Activated CD4-positive, alpha-beta T cell treated with anti-CD3 and anti-CD28 coated beads, Interleukin-2, amount 50 U/mL, for 4 hours (primary cell): ENCODE measurements around the gene PNPLA1.

Experiments
- DNase-seq, 2 experiments: peaks; one replicate each; pipeline ENCODE4 v3.0.0-alpha.2; 2020

Gene PNPLA1, protein sequence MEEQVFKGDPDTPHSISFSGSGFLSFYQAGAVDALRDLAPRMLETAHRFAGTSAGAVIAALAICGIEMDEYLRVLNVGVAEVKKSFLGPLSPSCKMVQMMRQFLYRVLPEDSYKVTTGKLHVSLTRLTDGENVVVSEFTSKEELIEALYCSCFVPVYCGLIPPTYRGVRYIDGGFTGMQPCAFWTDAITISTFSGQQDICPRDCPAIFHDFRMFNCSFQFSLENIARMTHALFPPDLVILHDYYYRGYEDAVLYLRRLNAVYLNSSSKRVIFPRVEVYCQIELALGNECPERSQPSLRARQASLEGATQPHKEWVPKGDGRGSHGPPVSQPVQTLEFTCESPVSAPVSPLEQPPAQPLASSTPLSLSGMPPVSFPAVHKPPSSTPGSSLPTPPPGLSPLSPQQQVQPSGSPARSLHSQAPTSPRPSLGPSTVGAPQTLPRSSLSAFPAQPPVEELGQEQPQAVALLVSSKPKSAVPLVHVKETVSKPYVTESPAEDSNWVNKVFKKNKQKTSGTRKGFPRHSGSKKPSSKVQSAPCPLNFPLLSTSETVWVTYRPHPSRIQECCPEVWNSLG

DNA sequence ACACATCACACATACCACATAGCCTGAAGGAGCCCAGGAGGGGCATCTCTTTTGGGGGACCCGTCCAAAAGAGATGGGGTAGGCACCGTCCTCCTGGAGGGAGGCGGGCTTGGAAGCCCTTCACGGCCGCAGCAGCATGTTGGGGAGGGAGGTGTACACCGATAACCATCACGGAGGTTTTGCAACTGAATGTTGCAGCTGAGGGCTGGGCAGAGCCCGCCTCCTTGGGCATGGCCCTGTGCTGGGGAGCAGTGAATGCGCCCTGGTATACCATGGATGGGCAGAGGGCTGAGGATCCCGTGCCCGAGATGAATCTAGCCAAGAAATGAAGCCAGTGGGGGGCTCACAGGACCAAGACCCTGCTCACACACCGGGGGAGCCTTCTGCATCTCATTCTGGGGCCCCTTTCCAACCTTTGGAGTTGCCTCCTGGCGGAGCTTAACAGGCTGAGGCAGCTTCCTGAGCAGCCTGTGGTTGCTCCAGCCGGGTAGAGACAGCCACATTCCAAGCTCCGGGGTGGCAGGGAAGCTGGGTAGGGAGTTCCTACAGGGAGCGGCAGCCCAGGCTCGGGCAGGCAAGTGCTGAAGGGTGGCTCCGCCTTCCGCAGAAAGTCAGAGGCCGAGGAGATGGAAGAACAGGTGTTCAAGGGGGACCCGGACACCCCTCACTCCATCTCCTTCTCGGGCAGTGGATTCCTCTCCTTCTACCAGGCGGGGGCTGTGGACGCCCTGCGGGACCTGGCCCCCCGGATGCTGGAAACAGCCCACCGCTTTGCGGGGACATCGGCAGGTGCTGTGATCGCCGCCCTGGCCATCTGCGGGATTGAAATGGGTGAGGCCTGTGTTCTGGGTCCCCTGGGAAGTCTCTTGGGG, at the start of gene PNPLA1:
PNPLA1 (plus strand) TSS at position 227 of the 872 bp plus-strand sequence; CDS start at position 627, 400 bp downstream.
- no peak for DNase-seq

DNA sequence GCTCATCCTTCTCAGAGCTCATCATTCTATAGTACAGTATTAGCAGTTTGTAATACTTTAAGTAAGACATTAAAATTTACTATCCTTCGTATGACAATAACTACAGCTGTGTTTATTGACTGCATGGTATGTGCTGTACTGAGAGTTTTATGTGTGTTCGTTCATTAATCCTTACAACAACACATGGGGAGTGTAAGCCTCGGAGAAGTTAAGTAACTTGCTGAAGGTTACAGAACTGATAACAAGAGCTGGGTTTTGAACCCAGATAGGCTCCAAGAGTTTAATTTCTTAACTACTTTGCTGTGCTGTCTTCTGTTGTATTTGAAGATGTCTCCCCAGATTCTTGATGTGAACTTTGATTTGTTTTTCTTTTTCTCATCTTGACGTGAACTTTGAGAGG, 49.6 kb upstream of the PNPLA1 start:
- DNase-seq: no peak

DNA sequence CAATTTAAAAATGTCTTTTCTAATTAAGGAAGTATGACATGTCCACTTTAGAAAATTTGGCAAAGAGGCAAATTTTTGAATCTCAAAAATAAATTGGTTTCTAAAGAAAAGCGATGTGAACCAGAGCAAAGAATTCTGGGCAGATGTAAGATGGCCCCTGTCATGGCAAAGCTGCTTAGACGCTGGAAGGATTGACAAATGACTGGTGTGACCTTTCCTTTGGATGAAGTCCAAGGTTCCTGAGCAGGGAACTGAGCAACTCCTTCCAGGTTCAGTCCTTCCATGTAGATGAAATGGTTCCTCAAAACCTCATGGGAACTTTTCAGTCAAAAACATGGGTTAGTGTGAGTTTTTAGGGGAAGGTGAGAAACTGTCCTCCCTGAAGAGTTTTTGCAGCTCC, 48.2 kb upstream of the PNPLA1 start:
- DNase-seq: no peak

DNA sequence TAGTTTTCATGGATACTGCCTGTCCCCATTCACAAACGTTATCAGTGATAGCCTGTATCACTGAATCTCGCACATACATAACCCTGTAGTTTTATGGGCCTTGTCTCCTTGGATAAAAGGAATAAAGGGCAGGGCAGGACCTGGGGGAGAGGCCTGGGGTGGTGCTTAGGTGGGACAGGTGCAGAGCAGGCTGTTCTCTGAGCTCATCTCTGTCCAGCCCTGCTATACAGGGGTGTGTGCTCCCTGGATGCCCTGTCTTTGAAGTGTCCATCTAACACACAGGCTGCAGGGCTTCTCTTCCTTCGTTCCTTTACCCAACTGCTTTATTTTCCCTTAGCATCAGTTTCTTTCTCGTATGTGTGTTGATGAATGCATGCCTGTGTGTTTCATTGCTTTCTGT, 46.9 kb upstream of the PNPLA1 start:
- DNase-seq: no peak

DNA sequence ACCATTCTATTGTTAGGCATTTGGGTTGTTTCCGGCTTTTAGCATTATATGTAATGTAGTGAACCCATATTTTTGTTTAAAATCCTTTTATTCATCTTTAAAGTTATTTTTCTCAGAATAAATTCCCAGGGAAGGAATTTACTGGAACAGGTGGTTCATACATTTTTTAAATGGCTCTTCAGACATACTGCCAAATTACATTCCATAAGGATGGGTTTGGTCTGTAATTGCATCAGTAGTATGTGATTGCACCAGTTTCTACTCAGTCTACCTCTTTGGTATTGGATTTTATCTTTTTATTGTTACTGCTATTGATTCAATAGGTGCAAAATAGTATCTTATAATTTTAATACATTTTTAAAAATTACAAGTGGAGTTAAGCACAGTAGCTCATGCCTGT, 46.2 kb upstream of the PNPLA1 start:
- DNase-seq: no peak

DNA sequence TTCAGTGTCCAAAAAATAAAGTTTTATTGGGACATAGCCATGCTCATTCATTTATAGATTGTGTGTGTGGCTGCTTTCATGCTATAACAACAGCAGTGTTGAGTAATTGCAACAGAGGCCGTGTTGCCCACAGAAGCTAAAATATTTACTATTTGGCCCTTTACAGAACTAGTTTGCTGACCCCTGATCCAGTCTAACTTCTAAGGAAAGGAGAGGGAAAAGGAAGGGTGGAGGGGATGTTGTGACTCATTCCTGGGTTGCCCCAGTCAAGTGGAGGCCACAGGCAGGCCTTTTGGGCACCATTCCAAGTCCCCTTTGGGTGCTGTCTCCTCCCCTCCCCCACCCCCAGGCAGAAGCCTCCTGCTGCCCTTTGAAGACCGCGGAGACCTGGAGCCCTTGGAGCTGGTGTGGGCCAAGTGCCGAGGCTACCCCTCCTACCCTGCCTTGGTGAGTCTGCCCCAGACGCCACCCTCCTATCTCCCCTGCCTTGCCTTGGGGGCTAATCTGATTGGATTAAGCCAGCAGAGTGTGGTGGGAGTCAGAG, 44.9 kb upstream of the PNPLA1 start:
- DNase-seq: no peak

DNA sequence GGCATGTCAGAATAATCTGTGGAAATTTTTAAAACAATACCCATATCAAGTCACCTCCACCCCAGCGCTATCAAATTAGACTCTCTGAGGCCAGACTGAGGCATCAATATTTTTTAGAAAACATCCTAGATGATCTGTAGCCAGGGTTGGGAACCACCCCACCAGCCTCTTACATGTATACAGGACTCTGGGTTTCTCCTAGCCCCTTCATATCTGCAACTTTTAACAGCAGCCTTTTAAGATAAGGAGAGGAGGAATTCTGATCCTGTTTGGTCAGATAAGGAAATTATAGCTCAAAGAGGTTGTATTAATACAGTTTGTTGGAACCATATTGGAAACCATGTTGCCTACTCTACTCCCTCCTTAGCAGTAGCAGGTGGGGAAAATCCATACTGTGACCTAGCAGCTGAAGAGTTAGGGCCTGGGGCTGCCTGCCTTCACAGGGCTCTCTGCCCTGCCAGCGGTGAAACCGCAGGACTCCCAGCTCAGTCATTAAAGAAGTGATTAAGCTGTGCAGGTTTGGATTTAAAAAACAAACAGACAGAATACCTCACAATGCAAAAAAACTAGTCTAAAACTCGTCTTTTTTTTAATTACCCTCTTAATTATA, 43.3 kb upstream of the PNPLA1 start:
- DNase-seq: no peak

DNA sequence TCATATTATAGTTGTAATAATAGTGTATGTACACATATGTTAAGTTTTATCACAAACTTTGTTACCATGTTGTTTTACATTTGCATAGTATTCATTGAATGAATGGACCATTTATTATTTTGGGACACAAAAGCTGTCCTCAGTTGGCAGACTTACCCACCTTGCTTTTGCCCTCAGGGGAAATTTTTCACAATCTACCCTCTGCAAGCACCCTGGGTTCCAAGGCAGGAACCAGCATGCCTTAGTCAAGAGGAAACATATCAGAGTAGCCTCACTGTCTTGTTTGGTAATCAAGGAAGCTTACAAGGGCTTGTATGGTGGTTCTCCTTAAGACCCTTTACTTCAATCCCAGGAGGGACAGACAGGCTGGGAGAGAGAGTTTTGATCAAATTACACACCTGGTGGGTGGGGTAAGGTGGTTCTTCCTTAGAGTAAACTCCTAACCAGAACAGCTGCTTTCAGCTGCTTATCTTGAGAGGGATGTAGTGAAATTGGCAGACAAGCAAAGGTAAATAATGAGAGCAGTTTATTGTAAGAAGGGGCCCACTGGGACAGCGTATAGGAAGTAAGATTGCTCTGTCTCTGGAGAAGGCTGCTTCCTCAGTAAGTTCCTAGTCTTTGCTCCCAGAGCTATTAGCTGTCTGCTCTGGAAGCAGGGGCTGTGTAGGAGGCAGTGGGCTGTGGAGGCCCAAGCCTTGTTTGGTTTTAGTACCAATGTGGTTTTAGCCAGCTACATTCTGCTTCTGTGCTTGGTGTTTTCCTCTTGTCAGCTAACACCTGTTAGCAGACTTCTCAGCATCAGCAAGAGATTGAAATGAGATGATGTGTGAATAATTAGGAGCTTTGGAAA, 42.3 kb upstream of the PNPLA1 start:
- DNase-seq: no peak

DNA sequence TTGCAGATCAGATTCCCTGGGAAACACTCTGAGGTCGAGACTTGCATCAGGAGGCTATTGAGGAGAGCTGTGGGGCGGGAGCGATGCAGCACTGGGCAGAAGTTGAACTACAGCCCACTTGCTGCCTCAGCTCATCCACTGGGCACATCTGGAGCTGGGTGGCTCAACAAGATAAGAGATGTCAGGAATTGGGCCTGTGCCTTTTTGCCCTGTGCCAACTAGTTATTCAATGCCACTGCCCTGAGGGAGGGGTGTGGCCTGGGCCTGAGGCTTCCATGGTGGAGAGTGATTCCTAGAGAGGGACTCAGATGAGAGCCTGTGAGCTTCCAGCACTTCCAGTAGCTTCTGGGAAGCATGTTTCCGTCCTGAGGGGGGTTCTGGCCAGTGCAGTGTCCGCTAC, 40.6 kb upstream of the PNPLA1 start:
- no peak for DNase-seq

DNA sequence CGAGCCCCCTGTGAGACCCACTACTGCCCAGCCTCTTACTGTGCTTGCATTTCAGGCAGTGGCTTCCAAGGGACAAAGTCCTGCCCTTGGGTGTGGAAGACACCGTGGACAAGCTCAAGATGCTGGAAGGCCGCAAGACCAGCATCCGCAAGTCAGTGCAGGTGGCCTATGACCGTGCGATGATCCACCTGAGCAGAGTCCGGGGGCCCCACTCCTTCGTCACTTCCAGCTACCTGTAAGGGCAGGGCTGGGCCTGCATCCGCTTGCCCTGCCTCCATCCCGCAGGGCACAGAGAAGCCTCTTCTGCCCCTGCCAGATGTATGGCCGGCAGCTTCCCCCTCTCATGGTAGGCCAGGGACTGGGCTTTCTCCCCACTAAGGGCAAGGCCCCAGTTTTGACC, 39.5 kb upstream of the PNPLA1 start:
- no peak for DNase-seq

DNA sequence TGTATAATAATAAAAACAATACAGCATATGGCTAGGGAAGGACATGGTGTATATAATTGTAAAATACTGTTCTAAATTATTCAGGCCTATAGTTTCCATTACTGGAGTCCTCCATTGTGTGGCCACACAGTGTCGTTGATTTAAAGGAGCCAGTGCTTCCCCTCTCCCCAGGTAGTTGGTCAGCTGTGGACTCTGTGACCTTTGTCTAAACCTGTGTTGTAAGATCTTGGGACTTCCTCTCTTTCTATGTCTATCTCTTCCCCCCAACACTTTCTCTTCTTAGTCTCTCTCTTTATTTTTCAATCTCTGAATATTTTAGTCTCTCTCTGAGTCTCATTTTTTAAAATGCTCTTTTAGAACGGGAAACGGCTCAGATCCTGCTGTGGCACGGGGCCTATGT, 37.7 kb upstream of the PNPLA1 start:
- DNase-seq: no peak

DNA sequence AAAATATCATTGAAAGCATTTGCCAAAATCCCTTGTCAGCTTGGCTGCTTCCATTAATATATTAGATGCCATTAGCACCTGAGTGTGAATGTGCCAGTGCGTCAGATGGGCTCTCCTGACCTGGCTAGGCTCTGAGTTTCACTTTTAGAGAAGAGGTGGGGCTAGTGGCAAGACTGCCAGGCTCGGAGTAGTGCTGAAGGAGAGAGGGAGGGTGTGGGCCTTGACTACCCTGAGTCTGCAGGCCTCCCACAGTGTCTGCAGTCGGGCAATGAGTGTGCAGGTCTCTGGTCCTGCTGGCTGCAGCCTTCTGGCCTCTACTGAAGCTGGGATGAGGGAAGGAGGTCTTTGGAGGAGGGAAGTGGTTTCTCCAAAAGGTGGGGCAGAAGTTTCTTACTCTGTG, 34.6 kb upstream of the PNPLA1 start:
- DNase-seq: no peak

DNA sequence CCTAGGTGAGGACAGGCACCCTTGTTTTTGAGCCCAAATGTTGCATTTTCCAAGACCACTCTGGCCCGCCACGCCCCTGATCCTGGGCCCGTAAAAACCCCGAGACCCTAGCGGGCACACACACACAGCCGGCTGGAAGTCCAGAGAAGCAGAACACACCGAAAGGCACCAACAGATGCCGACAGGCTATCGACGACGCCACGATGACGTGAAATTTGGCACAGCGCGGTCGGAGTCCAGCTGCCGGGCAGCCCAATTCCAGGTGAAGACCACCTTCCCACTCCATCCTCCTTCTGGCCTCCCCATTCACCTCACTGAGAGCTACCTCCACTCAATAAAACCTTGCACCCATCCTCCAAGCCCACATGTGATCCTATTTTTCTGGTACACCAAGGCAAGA, 34.0 kb upstream of the PNPLA1 start:
- no peak for DNase-seq

DNA sequence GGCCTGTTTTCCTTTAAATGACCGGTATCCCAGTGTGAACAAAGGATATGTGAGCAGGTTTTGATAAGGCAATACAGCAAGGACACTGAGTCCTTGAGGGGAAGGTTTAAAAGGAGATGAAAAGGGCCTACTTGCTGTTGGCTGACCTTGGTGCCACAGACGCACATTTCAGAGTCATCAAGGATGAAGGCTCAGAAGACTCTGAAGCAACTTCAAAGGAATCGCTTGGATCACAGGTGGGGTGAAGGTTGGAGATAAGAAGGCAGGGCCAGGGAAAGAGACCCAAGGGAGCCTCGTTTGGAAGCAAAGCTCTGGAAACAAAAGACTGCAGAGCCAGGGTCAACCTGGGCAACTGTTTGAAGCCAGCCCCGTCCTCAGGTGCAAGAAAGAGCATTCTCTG, 30.1 kb upstream of the PNPLA1 start:
- no peak for DNase-seq

DNA sequence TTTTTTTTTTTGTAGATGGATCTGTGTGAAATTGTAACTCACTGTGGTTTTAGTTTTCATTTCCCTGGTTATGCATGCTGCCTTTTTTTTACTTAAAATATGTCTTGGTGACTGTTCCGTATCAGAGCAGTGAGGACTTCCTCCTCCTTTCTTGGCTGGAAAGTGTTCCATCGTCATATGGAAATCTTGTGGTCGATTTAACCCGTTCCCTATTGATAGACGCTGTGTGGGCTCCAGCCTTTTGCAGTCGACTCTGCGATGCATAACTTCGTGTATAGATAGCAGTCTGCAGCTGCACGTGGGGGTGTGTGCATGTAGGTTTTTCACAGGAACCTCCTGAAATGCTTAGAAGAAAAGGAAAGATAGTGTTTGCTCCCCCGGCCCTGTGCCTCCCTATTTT, 28.1 kb upstream of the PNPLA1 start:
- no peak for DNase-seq

DNA sequence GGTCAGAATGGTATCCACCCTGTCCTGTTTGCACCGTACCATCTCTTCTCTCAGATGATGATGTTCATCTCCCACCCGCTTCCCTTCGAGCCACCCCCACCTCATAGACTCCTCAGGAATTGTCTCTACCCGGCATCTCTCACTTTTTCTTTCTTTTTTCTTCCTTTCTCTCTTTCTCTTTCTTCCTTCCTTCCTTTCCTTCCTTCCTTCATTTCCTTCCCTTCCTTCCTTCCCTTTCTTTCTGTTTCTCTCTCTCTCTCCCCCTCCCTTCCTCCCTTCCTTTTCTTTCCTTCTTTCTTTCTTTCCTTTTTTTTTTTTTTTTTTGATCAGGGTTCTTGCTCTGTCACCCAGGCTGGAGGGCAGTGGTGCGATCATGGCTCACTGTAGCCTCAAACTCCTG, 27.7 kb upstream of the PNPLA1 start:
- no peak for DNase-seq

DNA sequence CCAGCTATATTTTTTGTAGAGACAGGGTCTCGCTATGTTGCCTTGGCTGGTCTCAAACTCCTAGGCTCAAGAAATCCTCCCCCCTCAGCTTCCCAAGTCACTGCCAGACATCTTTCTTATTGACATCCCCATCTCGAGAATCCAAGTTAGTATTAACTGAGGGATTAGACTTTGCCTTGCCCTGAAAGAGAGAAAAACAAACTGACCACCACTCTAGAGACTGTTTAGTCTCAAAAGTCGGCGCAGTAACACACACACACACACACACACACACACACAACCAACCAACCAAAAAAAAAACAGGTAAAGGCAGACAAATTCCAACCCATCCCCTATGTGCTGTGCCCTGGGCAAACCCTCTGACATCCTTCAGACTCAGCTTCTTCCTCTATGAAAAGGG, 27.2 kb upstream of the PNPLA1 start:
- no peak for DNase-seq

DNA sequence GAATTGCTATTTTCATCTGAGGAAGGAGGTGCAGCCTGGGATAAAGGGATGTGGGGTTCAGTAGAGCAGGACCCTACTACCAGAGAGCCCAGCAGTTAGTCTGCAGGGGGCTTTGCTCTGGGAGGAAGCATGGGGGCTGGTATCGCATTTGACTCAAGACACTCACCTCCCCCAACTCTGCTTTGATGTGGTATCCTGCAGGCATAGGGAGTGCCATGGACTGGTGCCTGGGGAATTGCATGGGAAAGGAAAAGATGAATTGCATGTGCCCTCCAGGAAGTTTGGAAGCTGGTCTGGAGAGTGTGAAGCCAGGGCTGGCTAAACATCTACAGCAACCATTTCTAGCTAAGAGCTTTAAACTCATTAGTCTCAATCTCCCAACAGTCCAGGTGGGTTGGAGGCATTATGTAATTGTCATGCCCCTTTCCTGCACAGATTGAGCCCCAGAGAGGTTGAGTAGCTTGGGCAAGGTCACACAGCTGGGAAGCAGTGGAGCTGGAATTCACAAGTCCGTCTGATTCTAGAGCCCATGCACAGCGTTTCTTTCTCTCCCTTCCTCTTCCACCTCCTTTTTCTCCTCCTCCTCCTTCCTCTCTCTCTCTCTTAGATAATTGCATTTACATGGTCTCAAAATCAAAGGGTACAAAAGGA, 26.2 kb upstream of the PNPLA1 start:
- DNase-seq: no peak

DNA sequence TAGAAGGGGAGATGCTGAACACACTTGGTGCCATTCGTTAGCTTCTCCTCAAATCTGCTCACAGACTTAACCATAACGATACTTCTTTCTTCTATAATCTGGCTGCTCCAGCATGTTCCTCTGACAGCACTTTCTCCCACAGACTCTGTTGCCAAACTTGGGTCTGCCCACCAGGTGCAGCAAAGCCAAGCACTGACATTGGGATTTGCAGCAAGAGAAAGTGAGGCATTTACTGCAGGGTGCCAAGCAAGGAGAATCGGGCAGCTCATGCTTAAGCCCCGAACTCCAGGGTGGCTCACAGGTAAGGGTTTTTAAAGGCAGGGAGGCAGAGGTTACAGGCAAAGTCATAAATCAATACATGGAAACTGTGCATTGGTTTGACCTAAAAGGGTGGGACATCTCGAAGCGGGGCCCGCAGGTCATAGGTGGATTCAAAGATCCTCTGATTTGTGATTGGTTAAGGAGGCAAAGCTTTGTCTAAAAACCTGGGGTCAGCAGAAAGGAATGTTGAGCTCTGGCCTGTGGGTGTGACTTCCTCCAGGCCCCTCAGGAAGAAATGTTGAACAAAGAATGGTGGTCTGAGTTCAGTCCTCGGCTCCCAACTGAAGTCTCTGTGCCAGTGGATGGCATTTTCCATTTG, 25.1 kb upstream of the PNPLA1 start:
- DNase-seq: no peak

DNA sequence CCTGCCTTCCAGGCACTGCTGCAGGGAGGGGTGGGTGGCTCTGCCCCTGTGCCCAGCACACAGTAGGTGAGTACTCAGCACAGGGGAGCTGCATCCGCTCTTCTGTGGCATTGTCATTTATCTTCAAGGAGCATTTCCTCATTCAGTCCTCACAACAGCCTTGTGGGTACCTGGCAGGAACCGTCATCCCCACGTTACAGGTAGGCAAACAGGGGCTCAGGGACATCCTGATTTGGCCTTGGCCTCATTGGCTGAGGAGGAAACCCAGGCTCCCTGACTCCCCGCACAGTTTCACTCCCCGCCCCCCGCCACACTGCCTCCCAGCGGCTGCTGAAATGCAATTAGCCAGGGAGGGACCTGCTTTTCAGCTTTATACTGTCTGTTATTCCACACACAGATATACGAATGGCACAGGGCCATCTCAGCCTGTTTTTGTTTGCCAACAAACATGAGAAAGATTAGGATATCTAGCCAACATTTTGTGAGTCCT, 24.2 kb upstream of the PNPLA1 start:
- DNase-seq: no peak
